GM04503 (cell line): Measurements from ENCODE around the gene SP1.
A peak's percentile ranks its signal among the peaks of the same experiment; 100 is the strongest.
"Not testable (repeated sequence)": the region's sequence is repeated elsewhere in the genome, so short reads cannot be mapped to it uniquely, and the experiment has no call there.

Experiments used
- DNase-seq: peaks from one replicate; pipeline ENCODE4 v3.0.0-alpha.2; 2012; ENCODE audit warnings: low read depth

Gene SP1

DNA sequence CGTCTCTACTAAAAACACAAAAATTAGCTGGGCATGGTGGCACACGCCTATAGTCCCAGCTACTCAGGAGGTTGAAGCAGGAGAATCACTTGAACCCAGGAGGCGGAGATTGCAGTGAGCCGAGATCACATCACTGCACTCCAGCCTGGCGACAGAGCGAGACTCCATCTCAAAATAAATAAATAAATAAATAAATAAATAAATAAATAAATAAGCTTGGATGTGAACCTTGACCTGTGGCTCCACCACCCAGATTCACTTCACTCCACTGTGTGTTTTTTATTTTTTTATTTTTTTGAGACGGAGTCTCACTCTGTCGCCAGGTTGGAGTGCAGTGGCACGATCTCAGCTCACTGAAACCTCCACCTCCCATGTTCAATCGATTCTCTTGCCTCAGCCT lies 18.3 kb upstream of the SP1 start:
- not testable (repeated sequence) for DNase-seq

DNA sequence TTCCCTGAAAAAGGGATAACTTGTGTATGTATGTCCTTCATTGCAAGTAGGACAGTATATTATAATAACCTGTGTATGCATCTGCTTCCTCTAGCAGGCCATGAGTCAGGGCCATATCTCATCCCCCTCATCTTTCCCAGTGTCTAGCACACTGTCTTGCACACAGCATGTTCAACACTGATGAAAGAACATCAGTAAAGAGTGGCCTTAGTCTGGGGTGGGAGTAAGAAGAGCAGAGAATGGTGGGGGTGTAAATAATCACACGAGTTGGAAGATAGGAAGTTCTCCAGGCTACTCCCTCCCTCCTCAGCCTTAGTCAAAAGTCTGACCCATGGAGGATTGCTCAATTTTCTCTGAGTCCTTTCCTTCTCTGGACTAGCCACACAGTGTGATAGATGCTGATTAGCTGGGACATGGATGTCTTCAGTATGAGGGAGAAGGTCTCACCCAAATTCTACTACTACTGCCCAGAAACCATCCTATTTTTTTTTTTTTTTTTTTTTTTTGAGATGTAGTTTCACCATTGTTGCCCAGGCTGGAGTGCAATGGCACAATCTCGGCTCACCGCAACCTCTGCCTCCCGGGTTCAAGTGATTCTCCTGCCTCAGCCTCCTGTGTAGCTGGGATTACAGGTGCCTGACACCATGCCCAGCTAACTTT lies 14.6 kb upstream of the SP1 start:
- DNase-seq = no peak

DNA sequence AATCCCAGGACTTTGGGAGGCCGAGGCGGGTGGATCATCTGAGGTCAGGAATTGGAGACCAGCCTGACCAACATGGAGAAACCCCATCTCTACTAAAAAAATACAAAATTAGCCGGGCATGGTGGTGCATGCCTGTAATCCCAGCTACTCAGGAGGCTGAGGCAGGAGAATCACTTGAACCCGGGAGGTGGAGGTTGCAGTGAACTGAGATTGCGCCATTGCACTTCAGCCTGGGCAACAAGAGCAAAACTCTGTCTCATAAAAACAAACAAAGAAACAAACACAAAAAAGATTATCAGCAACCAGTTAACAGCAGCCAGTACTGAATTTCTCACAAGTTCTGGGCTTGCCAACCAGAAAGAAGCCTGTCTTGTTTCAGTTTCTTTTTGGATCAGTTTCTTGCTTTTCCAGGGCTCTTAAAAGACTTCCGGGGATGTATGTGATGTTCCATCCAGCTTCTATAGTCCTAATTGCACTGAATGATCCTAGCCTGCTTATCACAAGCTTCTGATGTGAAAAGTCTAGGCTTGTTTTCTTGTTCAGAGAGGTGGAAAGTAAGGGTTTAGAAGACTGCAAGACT lies 6.3 kb upstream of the SP1 start:
- DNase-seq = not testable (repeated sequence)

DNA sequence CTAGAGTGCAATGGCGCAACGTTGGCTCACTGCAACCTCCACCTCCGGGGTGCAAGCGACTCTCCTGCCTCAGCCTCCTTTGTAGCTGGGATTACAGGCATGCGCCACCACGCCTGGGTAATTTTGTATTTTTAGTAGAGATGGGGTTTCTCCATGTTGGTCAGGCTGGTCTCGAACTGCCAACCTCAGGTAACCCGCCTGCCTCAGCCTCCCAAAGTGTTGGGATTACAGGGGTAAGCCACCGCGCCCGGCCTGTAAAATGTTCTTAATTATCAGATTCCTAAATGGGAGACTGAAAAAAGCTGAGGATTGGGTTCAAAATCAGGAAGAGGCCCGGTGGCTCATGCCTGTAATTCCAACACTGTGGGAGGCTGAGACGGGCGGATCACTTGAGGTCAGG lies 5.7 kb upstream of the SP1 start:
- not testable (repeated sequence) for DNase-seq

DNA sequence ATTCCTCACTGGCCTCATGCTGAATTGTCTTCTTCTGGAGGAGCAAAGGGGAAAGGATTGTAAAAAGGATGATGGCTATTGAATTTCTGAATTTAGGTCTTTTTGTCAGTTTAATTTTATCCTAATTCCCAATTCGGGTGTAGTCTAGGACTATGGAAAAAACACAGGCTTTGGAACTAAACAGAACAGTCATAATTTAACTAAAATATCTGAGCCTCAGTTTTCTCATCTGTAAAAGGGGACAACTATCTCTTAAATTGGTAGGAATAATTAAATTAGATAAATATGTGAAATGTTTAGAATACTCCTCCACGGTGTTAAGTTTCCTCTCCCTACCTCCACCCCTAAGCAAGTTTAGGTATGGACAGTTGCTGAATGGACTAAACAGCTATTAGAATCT lies 3.2 kb upstream of the SP1 start:
- DNase-seq = no peak

DNA sequence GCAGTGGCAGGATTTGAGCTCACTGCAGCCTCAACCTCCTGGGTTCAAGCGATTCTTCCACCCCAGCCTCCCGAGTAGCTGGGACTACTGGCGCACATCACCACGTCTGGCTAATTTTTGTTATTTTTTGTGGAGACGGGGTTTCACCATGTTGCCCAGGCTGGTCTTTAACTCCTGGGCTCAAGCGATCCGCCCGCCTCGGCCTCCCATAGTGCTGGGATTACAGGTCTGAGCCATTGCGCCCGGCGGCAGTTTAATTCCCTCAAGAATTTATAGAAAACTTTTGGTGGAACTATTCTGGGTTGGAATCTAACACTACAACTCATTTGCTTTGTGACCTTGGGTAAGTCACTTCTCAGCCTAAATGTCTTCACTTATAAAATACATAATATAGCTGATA lies 1.8 kb upstream of the SP1 start:
- DNase-seq = no peak

DNA sequence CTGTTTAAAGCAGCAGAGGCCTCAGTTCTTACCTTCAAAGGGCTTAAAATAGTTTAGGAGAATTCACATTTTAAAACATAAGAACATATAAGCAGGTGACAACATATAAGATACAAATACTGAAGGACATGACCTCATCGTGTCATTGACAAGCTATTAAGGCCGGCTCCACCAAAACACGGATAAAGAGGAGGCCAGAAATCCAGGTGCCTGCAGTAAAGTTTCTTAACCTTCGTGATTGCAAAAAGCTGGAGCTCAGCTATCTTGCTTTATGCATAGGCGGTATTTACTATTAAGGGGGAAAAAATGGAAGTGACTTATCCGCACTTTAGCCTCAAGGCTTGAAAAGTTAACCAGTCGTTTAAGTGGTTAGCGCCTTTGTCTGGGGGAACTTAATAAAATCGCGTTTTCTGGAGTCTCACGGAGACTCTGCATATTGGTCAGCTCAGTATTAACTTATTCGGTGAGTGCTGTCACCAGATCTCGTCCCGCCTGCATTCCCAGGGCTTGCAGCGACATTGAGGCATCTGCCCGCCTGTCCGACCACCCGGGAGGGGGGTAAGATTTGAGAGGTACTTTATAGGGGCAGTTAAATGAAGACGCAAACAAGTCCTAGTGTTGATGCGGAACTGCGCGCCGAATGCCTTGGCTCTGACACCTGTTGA lies 1.1 kb upstream of the SP1 start:
- DNase-seq = no peak

DNA sequence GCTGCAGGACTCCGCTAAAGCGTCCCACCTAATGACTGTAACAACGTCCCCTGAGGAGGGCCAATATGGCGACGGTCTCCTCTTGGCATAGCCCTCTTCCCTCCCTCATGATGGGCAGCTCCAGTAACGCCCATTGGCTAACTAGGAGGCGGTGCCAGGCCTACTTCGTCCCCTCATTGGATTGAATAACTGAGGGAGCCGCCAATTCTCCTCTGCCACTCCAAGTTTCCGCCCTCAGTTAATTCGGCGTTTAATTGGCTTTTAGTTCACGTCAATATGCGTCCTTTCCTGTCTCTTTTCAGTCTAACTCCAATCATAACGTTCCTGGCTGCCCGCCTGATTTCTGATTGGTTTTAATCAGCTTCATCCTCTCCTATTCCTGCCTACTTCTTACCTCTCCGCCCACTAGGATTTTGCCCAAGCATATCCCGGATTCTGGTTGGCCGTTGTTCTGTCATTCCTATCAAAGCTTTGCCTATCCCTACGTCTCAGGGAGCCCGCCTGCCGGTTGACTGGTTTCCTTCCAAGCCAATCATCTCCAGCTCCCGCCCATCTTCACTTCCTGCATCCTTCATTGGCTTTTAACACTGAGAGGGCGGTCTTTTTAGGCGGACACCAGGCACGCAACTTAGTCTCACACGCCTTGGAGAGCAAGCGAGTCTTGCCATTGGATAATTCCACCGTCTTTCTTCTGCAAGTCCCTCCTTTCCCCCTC lies 430 bp upstream of the SP1 start:
- DNase-seq = peak; percentile 100

DNA sequence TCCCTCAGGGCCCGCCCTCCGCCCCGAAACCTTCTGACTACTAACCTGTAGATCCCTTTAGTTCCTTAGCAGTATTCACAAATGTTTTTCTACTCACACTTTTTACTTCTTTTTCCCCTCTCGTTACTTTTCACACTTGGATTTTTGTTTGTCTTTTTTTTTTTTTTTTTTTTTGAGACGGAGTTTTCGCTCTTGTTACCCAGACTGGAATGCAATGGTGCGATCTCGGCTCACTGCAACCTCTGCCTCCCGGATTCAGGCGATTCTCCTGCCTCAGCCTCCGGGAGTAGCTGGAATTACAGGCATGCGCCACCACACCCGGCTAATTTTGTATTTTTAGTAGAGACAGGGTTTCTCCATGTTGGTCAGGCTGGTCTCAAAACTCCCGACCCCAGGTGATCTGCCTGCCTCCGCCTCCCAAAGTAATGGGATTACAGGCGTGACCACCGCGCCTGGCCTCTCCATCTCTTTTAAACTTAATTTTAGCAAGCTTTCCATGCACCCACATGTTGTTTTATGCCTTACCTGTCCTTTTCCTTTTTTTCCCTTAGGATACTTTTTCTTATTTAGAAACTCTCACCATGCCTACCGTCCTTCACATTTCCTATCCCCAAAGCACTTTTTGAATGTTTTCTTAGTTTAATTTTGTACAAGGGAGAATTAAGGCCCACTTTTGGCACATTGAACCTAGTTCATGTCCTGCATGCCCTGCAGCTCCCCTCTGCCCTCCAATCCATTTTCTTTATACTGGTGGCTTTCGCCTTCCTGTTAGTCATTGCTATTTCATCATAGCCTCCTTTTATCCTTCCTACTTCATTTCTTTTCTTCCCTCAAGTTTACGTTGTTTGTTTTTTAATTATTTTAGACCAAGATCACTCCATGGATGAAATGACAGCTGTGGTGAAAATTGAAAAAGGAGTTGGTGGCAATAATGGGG lies 1.1 kb downstream of the SP1 start:
- DNase-seq = no peak

DNA sequence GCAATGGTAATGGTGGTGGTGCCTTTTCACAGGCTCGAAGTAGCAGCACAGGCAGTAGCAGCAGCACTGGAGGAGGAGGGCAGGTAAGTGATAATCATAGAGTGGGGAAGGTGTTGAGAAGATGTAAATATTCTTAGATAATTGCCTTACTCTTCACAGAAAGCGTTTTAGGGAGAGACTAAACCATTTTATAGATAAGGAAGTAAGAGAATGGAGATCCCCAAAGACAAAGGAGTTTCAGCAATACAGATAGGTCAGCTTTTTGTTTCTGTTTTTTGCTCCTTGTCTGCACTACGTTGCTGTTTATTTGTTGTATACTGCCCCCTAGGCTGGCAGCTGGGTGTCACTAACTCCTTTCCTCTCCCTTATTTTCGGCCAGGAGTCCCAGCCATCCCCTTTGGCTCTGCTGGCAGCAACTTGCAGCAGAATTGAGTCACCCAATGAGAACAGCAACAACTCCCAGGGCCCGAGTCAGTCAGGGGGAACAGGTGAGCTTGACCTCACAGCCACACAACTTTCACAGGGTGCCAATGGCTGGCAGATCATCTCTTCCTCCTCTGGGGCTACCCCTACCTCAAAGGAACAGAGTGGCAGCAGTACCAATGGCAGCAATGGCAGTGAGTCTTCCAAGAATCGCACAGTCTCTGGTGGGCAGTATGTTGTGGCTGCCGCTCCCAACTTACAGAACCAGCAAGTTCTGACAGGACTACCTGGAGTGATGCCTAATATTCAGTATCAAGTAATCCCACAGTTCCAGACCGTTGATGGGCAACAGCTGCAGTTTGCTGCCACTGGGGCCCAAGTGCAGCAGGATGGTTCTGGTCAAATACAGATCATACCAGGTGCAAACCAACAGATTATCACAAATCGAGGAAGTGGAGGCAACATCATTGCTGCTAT lies 2.0 kb downstream of the SP1 start:
- no peak for DNase-seq

DNA sequence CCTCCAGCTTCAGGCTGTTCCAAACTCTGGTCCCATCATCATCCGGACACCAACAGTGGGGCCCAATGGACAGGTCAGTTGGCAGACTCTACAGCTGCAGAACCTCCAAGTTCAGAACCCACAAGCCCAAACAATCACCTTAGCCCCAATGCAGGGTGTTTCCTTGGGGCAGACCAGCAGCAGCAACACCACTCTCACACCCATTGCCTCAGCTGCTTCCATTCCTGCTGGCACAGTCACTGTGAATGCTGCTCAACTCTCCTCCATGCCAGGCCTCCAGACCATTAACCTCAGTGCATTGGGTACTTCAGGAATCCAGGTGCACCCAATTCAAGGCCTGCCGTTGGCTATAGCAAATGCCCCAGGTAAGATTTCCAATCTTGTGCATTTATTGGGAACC lies 3.3 kb downstream of the SP1 start:
- DNase-seq = no peak

DNA sequence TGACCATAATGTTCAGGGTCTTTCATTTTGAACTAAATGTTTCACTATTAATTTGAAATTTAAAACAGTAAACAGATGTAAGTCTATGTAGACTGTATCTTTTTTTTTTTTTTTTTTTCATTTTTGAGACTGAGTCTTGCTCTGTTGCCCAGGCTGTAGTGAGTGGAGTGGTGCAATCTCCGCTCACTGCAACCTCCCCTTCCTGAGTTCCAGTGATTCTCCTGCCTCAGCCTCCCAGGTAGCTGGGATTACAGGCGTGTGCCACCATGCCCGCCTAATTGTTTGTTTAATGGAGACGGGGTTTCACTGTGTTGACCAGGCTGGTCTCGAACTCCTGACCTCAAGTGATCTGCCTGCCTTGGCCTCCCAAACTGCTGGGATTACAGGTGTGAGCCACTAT lies 6.4 kb downstream of the SP1 start:
- not testable (repeated sequence) for DNase-seq

DNA sequence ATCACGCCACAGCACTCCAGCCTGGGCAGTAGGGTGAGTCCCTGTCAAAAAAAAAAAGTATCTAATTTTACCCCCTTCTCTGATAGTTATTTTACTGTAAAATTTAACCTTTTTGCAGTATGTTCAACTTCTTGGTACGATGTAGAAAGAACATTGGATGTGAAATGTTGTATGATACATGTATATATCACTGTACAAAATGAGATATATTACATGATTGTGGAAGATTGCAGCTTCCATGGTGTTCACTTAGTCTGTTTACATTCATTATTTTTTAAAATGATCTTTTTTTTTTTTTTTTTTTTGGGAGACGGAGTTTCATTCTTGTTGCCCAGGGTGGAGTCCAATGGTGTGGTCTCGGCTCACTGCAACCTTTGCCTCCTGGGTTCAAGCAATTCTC lies 9.0 kb downstream of the SP1 start:
- DNase-seq = no peak

DNA sequence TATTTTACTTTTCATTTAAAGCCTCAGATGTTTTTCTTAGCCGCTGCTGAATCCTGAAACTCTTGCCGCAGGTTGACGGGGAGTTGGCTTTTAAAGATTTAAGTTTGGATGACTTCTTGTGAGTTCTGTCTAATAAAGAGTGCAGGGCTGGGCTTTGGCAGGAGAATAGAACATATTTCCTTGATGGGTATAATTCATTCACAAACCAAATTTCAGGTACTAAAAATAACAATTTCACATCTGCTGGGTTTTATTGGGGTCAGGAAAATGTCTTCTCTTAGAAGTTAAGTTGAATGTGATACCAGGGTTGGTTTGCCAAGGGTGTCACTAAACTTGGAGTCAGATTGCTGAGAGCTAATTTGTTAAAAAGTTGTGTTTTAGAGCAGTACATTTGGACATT lies 9.7 kb downstream of the SP1 start:
- DNase-seq = no peak

DNA sequence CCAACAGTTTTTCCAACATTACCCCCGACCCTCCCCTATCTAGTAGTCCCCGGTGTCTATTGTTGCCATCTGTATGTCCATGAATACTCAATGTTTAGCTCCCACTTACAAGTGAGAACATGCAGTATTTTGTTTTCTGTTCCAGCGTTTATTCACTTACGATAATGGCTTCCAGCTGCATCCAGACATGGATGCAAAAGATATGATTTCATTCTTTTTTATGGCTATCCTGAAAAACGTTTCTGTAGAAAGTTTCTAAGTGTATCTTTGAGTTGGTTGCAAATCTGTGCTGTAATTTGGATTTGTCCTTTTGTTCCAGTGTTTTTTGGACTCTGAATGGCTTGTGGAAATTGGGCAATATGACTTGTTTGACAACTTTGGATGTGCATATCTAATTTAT lies 11.7 kb downstream of the SP1 start:
- DNase-seq = no peak

DNA sequence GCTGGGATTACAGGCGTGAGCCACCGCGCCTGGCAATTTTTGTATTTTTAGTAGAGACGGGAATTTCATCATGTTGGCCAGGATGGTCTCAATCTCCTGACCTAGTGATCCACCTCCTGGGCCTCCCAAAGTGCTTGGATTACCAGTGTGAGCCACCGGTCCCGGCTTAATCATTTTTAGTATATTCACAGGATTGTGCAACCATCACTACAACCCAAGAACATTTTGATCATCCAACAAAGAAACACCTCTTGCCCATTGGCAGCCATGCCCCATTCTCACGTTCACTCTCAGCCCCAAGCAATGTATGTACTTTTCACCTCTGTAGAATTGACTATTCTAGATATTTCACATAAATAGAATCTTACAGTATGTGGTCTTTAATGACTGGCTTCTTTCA lies 19.9 kb downstream of the SP1 start:
- DNase-seq = no peak

DNA sequence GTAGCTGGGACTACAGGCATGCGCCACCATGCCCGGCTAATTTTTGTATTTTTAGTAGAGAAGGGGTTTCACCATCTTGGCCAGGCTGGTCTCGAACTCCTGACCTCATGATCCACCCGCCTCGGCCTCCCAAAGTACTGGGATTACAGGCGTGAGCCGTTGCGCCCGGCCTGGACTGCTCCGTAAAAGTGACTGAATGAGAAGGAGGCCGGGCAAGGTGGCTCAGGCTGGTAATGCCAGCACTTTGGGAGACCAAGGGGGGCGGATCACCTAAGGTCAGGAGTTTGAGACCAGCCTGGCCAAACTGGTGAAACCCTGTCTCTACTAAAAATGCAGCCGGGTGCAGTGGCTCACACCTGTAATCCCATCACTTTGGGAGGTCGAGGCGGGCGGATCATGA lies 22.4 kb downstream of the SP1 start:
- DNase-seq = not testable (repeated sequence)

DNA sequence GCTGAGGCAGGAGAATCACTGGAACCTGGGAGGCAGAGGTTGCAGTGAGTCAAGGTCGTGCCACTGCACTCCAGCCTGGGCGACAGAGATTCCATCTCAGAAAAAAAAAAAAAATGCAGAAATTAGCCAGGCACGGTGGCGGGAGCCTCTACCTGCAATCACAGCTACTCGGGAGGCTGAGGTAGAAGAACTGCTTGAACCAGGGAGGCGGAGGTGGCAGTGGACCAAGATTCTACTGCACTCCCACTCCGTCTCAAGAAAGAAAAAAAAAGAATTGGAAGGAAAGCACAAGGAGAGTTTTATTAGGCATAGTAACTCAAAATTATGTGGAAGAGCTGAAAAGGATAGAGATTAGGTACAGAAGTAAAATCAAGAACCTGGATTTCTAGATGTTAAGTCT lies 22.9 kb downstream of the SP1 start:
- DNase-seq = no peak

DNA sequence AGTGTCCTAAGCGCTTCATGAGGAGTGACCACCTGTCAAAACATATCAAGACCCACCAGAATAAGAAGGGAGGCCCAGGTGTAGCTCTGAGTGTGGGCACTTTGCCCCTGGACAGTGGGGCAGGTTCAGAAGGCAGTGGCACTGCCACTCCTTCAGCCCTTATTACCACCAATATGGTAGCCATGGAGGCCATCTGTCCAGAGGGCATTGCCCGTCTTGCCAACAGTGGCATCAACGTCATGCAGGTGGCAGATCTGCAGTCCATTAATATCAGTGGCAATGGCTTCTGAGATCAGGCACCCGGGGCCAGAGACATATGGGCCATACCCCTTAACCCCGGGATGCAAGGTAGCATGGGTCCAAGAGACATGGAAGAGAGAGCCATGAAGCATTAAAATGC lies 31.0 kb downstream of the SP1 start:
- DNase-seq = no peak

DNA sequence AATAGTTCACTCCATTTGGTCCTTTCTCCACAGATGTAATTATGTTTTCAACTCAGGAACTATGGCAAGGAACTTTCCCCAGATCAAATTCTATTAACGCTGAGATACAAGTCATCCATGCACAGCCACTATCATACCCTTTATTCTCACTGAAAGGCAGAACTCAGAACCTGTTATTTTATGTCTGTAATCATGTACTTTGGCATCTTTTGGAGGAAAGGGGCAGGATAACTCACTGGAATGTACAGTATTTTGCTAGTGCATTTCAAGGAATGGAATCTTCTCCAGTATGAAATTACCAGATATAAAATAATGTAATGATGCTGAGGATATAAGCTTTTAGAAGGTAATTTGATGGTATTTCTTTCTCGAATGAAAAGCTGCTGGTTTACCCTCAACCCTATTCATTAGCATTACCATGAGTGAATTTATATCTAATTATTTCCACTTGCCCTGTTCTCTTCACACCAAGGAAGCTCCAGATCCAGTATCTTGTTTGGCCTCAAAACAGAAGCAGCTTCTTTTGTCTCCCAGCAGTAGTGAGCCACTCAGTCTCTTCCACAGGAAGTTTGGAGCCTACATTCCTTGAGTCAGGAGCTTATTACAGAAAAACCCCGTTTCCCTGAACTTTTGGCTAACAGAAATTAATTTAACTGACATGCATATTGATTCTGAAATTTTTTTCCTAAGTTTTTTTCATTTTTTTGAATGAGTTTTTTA lies 33.7 kb downstream of the SP1 start:
- DNase-seq = no peak
